ENCODE data around the gene LLGL1.
"Not testable (repeated sequence)": the region's sequence is repeated elsewhere in the genome, so short reads cannot be mapped to it uniquely, and the experiment has no call there.

LLGL1 gene

GRCh38 chr17:18194804-18195203 lies 30.6 kb upstream of the LLGL1 start:
- no peak for DNase-seq

GRCh38 chr17:18195246-18195645 lies 30.2 kb upstream of the LLGL1 start:
- no peak for DNase-seq

- DNase-seq: no peak
Measured at GRCh38 chr17:18197535-18198194, 27.8 kb upstream of the LLGL1 start.

- no peak for DNase-seq
Measured at GRCh38 chr17:18198530-18198929, 26.9 kb upstream of the LLGL1 start.

- DNase-seq: no peak
Measured at GRCh38 chr17:18201108-18201507, 24.3 kb upstream of the LLGL1 start.

- no peak for DNase-seq
Measured at GRCh38 chr17:18203308-18203707, 22.1 kb upstream of the LLGL1 start.

- DNase-seq: no peak
Measured at GRCh38 chr17:18205861-18206260, 19.6 kb upstream of the LLGL1 start.

- DNase-seq: no peak
Measured at GRCh38 chr17:18206962-18207361, 18.5 kb upstream of the LLGL1 start.

GRCh38 chr17:18208092-18208491 lies 17.3 kb upstream of the LLGL1 start:
- no peak for DNase-seq

GRCh38 chr17:18213666-18214270 lies 11.7 kb upstream of the LLGL1 start:
- no peak for DNase-seq

- not testable (repeated sequence) for DNase-seq
Measured at GRCh38 chr17:18216906-18217305, 8.5 kb upstream of the LLGL1 start.

GRCh38 chr17:18217412-18218015 lies 7.9 kb upstream of the LLGL1 start:
- DNase-seq: peak; percentile 75

- no peak for DNase-seq
Measured at GRCh38 chr17:18218756-18219415, 6.5 kb upstream of the LLGL1 start.

- DNase-seq: no peak
Measured at GRCh38 chr17:18224053-18224386, 1.4 kb upstream of the LLGL1 start.

GRCh38 chr17:18224387-18225120 lies 881 bp upstream of the LLGL1 start:
- no peak for DNase-seq

- no peak for DNase-seq
Measured at GRCh38 chr17:18225642-18226283, 328 bp downstream of the LLGL1 start.

GRCh38 chr17:18226284-18226945 lies 980 bp downstream of the LLGL1 start:
- no peak for DNase-seq

GRCh38 chr17:18227635-18228034 lies 2.2 kb downstream of the LLGL1 start:
- no peak for DNase-seq

GRCh38 chr17:18228176-18228682 lies 2.8 kb downstream of the LLGL1 start:
- DNase-seq: no peak

GRCh38 chr17:18229254-18229653 lies 3.8 kb downstream of the LLGL1 start:
- DNase-seq: no peak

- DNase-seq: no peak
Measured at GRCh38 chr17:18229771-18230170, 4.3 kb downstream of the LLGL1 start.
